Left ventricle myocardium inferior (tissue), 1 donor: ENCODE results near the gene TSPYL1. TPM values are rescaled to one million over a fixed set of nuclear protein-coding genes. Genes with fewer than 3 reads are reported as not detected.

ENCODE experiments used
- DNase-seq: peaks from one replicate; pipeline ENCODE4 v3.0.0-alpha.2; 2020
- H3K27ac ChIP-seq: fragments of 200-600 bp; replicated peaks from 2 replicates; pipeline ENCODE4 v1.8.0; 2021
- H3K27me3 ChIP-seq: fragments of 200-600 bp; 2 replicates; pipeline ENCODE4 v1.8.0; 2021; ENCODE audit warnings: low read depth
- H3K36me3 ChIP-seq: fragments of 200-600 bp; 2 replicates; pipeline ENCODE4 v1.8.0; 2021
- H3K4me1 ChIP-seq: fragments of 200-600 bp; 2 replicates; pipeline ENCODE4 v1.8.0; 2021
- H3K4me3 ChIP-seq: fragments of 200-600 bp; 2 replicates; pipeline ENCODE4 v1.8.0; 2021; ENCODE audit warnings: mild to moderate bottlenecking, moderate library complexity
- H3K9me3 ChIP-seq: fragments of 200-600 bp; replicated peaks from 2 replicates; pipeline ENCODE4 v1.8.0; 2021
- intact Hi-C: fragments of 100-400 bp; cut with micrococcal nuclease; formaldehyde crosslinking; loops from one replicate; pipeline ENCODE4 v1.11.0; 2022
- total RNA-seq: library from RNA; stranded (reverse); fragmentation: NEBNext Ultra II Directional; extraction: Animal tissue kit (Norgen Biotek cat#: 25700); gene quantifications from one replicate; pipeline ENCODE4 v1.2.1, GENCODE V29; 2021
- TF ChIP-seq, protein P1 (sequence below): fragments of 200-600 bp; IDR thresholded peaks from 2 replicates; pipeline ENCODE4 v1.8.0; 2021; ENCODE audit warnings: antibody characterized with exemption, mild to moderate bottlenecking, borderline replicate concordance
- donor health status: DM: no; HTN: yes; CAD: no; lungs with severe emphysema.

The TSPYL1 gene
- total RNA-seq, 1 donor from 2014 or later = 89.5 TPM

- no peaks in the 10 kb centered on the region for H3K9me3 ChIP-seq
- no peaks in the 10 kb centered on the region for H3K27me3 ChIP-seq
- DNase-seq = no peak
- H3K4me1 ChIP-seq = no peaks in the 10 kb centered on the region
- no peak overlapping the region for H3K4me3 ChIP-seq
- TF ChIP-seq, protein P1, sequence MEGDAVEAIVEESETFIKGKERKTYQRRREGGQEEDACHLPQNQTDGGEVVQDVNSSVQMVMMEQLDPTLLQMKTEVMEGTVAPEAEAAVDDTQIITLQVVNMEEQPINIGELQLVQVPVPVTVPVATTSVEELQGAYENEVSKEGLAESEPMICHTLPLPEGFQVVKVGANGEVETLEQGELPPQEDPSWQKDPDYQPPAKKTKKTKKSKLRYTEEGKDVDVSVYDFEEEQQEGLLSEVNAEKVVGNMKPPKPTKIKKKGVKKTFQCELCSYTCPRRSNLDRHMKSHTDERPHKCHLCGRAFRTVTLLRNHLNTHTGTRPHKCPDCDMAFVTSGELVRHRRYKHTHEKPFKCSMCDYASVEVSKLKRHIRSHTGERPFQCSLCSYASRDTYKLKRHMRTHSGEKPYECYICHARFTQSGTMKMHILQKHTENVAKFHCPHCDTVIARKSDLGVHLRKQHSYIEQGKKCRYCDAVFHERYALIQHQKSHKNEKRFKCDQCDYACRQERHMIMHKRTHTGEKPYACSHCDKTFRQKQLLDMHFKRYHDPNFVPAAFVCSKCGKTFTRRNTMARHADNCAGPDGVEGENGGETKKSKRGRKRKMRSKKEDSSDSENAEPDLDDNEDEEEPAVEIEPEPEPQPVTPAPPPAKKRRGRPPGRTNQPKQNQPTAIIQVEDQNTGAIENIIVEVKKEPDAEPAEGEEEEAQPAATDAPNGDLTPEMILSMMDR = no peak
- no peak overlapping the region for H3K27ac ChIP-seq
- intact Hi-C loops = no loop called here
- no peaks in the 10 kb centered on the region for H3K36me3 ChIP-seq
These were observed 27.3 kb upstream of the TSPYL1 start for GRCh38 chr6:116307001-116307400.

GRCh38 chr6:116304538-116305097 lies 24.9 kb upstream of the TSPYL1 start:
- TF ChIP-seq, protein P1 = no peak
- Histone ChIP-seq H3K27me3 (no peaks in the 10 kb centered on the region), H3K9me3 (peaks cover 5% of the 10 kb centered on the region), H3K36me3 (no peaks in the 10 kb centered on the region), H3K27ac (no peak overlapping the region), H3K4me3 (no peak overlapping the region), H3K4me1 (no peaks in the 10 kb centered on the region)
- intact Hi-C loops = no loop called here
- no peak for DNase-seq

- TF ChIP-seq, protein P1 = no peak
- Histone ChIP-seq H3K27ac (no peak overlapping the region), H3K27me3 (no peaks in the 10 kb centered on the region), H3K36me3 (no peaks in the 10 kb centered on the region), H3K9me3 (peaks cover 21% of the 10 kb centered on the region), H3K4me3 (no peak overlapping the region), H3K4me1 (no peaks in the 10 kb centered on the region)
- intact Hi-C loops = no loop called here
- no peak for DNase-seq
These were observed 21.4 kb upstream of the TSPYL1 start for GRCh38 chr6:116301104-116301503.

DNA sequence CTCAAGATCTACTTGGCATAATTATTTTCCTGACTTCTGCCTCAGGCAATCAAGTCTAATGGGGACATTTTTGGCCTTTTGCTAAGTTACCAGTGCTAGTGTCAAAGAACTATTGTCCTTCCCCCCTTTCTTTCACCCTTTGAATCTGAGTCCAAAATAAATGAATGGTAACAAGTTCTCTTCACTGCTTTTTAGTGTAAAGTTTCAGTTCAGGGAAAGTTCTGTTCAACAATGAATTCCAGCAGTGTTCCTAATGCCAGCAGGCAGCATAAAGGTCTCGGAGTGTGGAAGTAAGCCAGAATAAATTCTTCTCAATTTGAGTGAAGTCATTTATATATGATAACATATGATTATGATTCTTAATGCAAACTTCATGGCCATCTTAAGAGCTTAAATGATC lies 20.8 kb upstream of the TSPYL1 start:
- Histone ChIP-seq H3K36me3 (no peaks in the 10 kb centered on the region), H3K27me3 (no peaks in the 10 kb centered on the region), H3K4me1 (no peaks in the 10 kb centered on the region), H3K4me3 (no peak overlapping the region), H3K9me3 (peaks cover 21% of the 10 kb centered on the region), H3K27ac (no peak overlapping the region)
- intact Hi-C loops = no loop called here
- TF ChIP-seq, protein P1 = no peak
- no peak for DNase-seq

DNA sequence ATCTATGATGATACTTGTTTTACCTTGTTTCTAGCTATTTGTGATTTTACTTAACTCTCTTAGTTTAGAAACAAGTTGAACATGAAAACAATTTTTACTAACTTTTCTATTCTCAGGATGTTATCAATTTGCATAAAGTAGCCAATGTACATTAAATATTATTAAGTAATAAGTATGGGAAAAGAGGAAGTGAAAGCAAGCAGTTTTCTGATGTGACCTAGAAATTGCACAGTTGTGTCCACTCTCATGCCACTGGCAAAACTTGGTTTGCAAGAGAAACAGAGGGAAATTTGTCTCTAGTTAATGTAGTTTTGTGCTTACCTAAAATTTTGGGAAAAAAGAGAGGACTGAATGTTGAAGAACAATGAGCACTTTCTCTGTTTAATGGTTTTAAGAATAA lies 19.2 kb upstream of the TSPYL1 start:
- no peak for DNase-seq
- Histone ChIP-seq H3K27me3 (no peaks in the 10 kb centered on the region), H3K9me3 (peaks cover 21% of the 10 kb centered on the region), H3K36me3 (no peaks in the 10 kb centered on the region), H3K27ac (no peak overlapping the region), H3K4me1 (no peaks in the 10 kb centered on the region), H3K4me3 (no peak overlapping the region)
- TF ChIP-seq, protein P1 = no peak
- intact Hi-C loops = no loop called here
